KBM-7 (cell line): ENCODE measurements around the gene LYZL1.
"Not testable (repeated sequence)": the region's sequence is repeated elsewhere in the genome, so short reads cannot be mapped to it uniquely, and the experiment has no call there.

Source experiments
- DNase-seq: peaks from one replicate; pipeline ENCODE4 v3.0.0-alpha.2; 2015
- in situ Hi-C: fragments of 300-500 bp; cut with MboI; formaldehyde crosslinking; loops from 2 replicates; pipeline ENCODE4 v1.14.3; 2020; ENCODE audit warnings: low sequenced_read_pairs, low pct_unique_long_range_greater_than_20kb, mixed read lengths

Gene LYZL1

DNA sequence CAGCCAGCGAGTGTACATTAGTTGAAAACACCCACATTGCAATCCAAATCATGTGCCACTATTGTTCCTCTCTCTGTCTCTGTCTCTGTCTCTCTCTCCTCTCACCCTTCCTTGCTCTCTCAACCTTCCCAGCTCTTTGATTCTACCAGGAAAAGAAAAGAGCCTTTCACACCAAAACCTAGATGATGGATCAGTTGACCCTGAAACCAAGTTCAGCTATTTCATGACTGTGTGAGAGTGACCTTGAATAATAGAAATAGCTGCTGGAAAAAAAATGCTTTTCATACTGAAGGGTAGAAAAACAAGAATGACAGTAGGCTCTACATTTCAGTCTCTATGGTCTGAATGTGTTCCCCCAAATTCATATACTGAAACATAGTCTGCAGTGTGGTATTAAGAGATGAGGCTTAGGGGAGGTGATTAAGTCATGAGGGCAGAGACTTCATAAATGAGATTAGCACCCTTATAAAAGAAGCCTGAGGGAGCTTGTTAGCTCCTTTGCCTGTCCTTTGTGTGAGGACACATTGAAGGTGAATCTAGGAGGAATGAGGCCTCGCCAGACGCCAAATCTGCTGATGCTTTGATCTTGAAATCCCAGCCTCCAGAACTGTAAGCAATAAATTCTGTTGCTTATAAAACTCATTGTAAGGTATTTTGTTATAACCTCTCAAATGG, 65.2 kb downstream of the LYZL1 start:
- no peak for DNase-seq
- in situ Hi-C loops, result no loop called here

DNA sequence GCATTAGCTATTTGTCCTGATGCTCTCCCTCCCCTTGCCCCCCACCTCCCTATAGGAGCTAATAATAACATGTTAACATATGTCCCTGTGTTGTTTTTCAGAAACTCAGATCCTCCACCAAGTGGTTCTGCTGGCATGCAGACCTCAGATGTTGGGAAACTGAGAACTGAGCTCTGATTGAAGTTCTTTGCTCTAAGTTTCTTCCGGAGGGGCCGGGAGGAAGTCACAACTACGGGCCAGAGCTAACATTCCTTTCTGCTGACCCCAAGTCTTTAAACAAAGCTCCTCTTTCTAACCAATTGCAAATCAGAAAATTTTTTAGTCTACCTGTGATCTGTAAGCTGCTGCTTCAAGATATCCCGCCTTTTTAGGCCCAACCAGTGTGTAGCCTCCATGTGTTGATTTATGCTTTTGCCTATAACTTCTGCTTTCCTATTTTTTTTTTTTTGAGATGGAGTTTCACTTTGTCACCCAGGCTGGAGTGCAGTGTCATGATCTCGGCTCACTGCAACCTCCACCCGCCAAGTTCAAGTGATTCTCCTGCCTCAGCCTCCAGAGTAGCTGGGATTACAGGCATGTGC, 66.6 kb downstream of the LYZL1 start:
- in situ Hi-C loops, result no loop called here
- peak; percentile 5 for DNase-seq

DNA sequence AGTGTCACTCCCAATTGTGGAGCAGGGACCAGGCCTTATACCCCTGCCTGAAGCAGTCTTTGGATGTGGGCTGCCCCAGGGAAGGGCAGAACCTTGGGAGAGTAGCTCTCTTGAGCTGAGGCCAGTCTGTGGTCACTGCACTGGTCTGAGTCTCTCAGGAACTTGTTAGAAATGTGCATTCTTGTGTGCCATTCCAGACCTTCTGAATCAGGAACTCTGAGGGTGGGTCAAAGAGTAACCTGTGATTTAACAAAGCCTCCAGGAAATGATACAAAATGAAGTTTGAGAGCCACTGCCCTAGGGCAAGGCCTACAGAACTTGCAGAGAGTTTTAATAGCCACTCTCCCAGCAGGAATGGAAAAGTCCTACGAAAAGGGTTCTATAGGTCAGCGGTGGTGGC, 68.1 kb downstream of the LYZL1 start:
- in situ Hi-C loops, result no loop called here
- no peak for DNase-seq

DNA sequence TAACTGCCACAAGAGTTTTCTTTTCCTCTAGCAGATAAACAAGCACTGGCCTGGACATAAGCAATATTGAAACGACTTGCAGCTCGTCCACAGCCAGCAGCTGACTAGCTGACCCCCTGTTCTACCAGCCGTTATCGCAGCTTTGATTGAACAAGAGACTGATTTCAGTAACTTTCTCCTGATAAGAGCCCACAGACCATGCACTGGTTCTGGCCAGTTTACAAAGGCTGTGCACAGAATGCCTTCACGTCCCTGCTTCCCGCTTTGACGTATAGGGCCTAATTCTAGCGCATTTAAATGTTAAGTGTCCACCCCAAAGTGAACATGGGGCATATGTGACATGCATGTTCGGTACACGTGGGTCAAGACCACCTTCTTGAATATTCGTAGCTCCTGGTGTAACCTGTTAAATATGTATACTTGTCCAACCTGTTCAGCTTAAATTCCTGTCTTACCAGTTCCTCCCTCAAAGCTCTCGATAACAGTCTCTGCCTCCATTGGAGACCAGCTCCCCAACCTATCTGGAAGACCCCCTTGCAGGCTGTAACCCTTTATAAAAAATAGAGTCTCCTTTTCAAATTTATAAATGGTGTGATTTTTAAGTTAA, 69.2 kb downstream of the LYZL1 start:
- no peak for DNase-seq
- in situ Hi-C loops, result no loop called here

DNA sequence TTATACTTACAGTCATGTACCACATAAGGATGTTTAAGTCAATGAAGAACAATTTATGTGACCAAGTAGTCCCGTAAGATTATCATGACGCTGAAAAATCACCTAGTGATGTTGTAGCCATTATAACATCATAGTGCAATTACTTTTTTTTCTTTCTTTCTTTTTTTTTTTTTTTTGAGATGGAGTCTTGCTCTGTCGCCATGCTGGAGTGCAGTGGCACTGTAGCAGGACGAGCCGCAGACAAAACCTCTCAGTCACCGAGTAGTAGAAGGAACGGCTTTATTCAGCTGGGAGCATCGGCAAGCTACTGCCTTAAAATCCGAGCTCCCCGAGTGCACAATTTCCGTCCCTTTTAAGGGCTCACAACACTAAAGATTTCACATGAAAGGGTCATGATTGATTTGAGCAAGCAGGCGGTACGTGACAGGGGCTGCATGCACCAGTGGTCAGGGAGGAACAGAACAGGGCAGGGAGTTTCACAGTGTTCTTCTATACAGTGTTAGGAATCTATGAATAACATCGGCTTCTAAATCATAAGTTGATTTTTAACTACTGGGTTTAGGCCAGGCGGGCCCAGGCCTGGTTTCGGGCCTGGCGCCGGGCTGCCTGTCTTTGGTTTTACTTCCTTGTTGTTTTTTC, 71.5 kb downstream of the LYZL1 start:
- DNase-seq, in situ Hi-C loops: not testable (repeated sequence)
